ENCODE results near the gene GRM3.
"Not testable (repeated sequence)": the region's sequence is repeated elsewhere in the genome, so short reads cannot be mapped to it uniquely, and the experiment has no call there.

Gene GRM3

GRCh38 chr7:86643561-86644281 lies at the start of gene GRM3:
Gene GRM3, plus strand, starts transcription at chr7:86643909. Its CDS starts 121,237 bp downstream, at chr7:86765146.
- Histone ChIP-seq H3K4me1 (ENCODE audit: control insufficient read depth, insufficient read depth, low read length) (no peaks in the 10 kb centered on the region), H3K27ac (ENCODE audit: low read depth, low read length) (no peak within 1 kb of the TSS), H3K36me3 (ENCODE audit: control insufficient read depth, insufficient read depth, low read length) (no peaks in the 10 kb centered on the region), H3K27me3 (ENCODE audit: control insufficient read depth, insufficient read depth, low read length) (peaks cover 9% of the 10 kb centered on the region), H3K9ac (ENCODE audit: low read length) (no peak within 1 kb of the TSS), H3K4me3 (ENCODE audit: low read length) (peak within 1 kb of the TSS; percentile 47)

DNA sequence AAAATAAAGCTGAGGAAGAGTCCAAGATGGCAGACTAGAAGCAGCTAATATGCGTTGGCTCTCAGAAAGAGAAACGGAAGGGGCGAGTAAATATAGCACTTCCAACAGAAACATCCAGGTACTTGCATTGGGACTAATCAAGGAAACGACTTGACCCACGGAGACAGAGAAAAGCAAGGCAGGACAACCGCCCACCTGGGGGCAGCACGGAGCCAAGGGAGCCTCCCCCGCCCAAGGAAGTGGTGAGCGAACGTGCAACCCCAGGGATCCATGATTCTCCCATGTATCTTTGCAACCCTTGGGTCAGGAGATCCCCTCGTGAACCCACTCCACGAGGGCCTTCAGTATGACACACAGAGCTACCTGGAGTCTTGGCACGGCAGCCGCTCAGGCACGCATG lies 45.4 kb upstream of the GRM3 start:
- Histone ChIP-seq H3K4me1 (ENCODE audit: control insufficient read depth, insufficient read depth, low read length) (no peaks in the 10 kb centered on the region), H3K36me3 (ENCODE audit: control insufficient read depth, insufficient read depth, low read length) (no peaks in the 10 kb centered on the region), H3K27me3 (ENCODE audit: control insufficient read depth, insufficient read depth, low read length) (no peaks in the 10 kb centered on the region), H3K9ac (ENCODE audit: low read length) (no peak overlapping the region), H3K27ac (ENCODE audit: low read depth, low read length) (no peak overlapping the region), H3K4me3 (ENCODE audit: low read length) (no peak overlapping the region)

- Histone ChIP-seq H3K27ac (ENCODE audit: low read depth, low read length) (no peak overlapping the region), H3K36me3 (ENCODE audit: control insufficient read depth, insufficient read depth, low read length) (no peaks in the 10 kb centered on the region), H3K27me3 (ENCODE audit: control insufficient read depth, insufficient read depth, low read length) (no peaks in the 10 kb centered on the region), H3K9ac (ENCODE audit: low read length) (no peak overlapping the region), H3K4me3 (ENCODE audit: low read length) (no peak overlapping the region), H3K4me1 (ENCODE audit: control insufficient read depth, insufficient read depth, low read length) (no peaks in the 10 kb centered on the region)
Observed at GRCh38 chr7:86598721-86599120, 45.0 kb upstream of the GRM3 start.

- H3K27me3 ChIP-seq (ENCODE audit: control insufficient read depth, insufficient read depth, low read length) = no peaks in the 10 kb centered on the region
- H3K36me3 ChIP-seq (ENCODE audit: control insufficient read depth, insufficient read depth, low read length) = no peaks in the 10 kb centered on the region
- no peak overlapping the region for H3K4me3 ChIP-seq (ENCODE audit: low read length)
- no peak overlapping the region for H3K9ac ChIP-seq (ENCODE audit: low read length)
- no peak overlapping the region for H3K27ac ChIP-seq (ENCODE audit: low read depth, low read length)
- H3K4me1 ChIP-seq (ENCODE audit: control insufficient read depth, insufficient read depth, low read length) = no peaks in the 10 kb centered on the region
Observed at GRCh38 chr7:86600506-86601290, 43.0 kb upstream of the GRM3 start.

- not testable (repeated sequence) for H3K36me3 ChIP-seq (ENCODE audit: control insufficient read depth, insufficient read depth, low read length); H3K4me1 ChIP-seq (ENCODE audit: control insufficient read depth, insufficient read depth, low read length); H3K27me3 ChIP-seq (ENCODE audit: control insufficient read depth, insufficient read depth, low read length); H3K4me3 ChIP-seq (ENCODE audit: low read length); H3K9ac ChIP-seq (ENCODE audit: low read length); H3K27ac ChIP-seq (ENCODE audit: low read depth, low read length)
Observed at GRCh38 chr7:86615711-86616110, 28.0 kb upstream of the GRM3 start.

DNA sequence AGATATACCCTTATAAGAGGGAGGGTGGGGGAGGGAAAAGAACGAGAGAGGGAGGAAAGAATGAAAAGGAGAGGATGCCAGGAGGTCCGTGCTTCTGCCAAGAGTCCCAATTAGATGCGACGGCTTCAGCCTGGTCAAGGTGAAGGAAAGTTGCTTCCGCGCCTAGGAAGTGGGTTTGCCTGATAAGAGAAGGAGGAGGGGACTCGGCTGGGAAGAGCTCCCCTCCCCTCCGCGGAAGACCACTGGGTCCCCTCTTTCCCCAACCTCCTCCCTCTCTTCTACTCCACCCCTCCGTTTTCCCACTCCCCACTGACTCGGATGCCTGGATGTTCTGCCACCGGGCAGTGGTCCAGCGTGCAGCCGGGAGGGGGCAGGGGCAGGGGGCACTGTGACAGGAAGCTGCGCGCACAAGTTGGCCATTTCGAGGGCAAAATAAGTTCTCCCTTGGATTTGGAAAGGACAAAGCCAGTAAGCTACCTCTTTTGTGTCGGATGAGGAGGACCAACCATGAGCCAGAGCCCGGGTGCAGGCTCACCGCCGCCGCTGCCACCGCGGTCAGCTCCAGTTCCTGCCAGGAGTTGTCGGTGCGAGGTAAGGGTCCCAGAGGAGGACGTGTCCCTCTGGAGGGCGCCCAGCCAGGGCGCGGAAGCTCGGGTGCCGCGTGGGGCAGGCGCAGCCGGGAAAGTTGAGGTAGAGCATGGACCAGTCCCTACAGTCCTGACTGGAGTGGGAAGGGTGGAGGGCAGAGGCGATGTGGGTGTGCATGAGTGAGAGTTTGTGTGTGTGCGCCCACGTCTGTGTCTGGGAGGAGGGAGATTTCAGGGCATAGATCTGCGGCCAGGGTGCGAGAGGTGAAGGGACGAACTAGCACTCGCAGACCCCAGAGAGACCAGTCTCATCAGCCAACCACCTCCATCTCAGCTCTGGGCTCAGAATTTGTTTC lies 844 bp downstream of the GRM3 start:
- H3K9ac ChIP-seq (ENCODE audit: low read length) = no peak overlapping the region
- no peak overlapping the region for H3K27ac ChIP-seq (ENCODE audit: low read depth, low read length)
- no peaks in the 10 kb centered on the region for H3K4me1 ChIP-seq (ENCODE audit: control insufficient read depth, insufficient read depth, low read length)
- peak overlapping the region; percentile 47 for H3K4me3 ChIP-seq (ENCODE audit: low read length)
- H3K27me3 ChIP-seq (ENCODE audit: control insufficient read depth, insufficient read depth, low read length) = peaks cover 9% of the 10 kb centered on the region
- no peaks in the 10 kb centered on the region for H3K36me3 ChIP-seq (ENCODE audit: control insufficient read depth, insufficient read depth, low read length)

DNA sequence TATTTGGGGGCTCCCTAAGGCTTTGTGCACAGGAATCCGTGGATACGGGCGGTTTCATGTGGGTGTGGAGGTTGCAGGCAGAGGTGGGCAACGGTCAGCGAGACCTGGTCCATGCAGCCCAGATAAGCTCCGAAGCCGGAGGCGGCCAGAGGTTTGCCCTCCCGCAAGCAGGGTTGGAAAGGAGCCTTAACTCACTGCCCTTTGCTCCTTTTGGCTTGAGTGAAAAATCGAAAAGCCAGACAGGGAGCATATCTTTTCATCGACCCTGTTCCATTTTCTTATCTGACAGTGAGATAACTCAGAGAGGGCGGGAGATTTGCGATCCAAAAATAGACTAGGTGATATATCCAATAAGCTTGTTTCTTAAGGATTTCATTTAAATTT lies 1.5 kb downstream of the GRM3 start:
- Histone ChIP-seq H3K4me3 (ENCODE audit: low read length) (no peak overlapping the region), H3K9ac (ENCODE audit: low read length) (no peak overlapping the region), H3K27ac (ENCODE audit: low read depth, low read length) (no peak overlapping the region), H3K36me3 (ENCODE audit: control insufficient read depth, insufficient read depth, low read length) (no peaks in the 10 kb centered on the region), H3K27me3 (ENCODE audit: control insufficient read depth, insufficient read depth, low read length) (peaks cover 9% of the 10 kb centered on the region), H3K4me1 (ENCODE audit: control insufficient read depth, insufficient read depth, low read length) (no peaks in the 10 kb centered on the region)

DNA sequence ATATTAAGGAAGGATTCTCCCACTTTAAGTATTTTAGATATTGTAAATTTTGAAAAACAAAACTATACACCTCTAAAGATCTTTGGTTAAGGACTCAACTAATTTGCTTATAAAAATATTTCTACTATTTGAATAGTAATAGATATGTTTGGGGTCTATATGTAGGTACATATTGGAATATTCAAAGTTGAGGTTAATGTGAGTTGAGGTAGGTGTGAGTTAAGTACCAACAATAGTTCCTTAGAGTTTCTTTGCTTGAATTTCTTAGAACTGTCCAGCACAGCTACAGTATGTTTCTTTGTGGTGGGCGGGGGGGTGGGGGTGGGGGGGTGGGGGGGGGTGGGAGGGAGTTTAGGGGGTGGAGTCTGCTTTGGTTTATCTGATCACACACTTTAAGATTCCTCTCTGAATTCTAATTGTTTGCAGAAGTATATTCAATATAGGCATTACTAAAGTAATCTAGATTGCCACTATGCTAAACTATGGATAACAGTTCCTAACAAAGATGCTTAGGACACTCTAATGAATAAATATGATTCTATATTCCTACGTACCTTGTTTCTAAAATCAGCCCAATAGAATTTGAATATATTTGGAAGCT lies 2.1 kb downstream of the GRM3 start:
- H3K27ac ChIP-seq (ENCODE audit: low read depth, low read length) = no peak overlapping the region
- no peak overlapping the region for H3K9ac ChIP-seq (ENCODE audit: low read length)
- H3K27me3 ChIP-seq (ENCODE audit: control insufficient read depth, insufficient read depth, low read length) = peaks cover 9% of the 10 kb centered on the region
- no peaks in the 10 kb centered on the region for H3K36me3 ChIP-seq (ENCODE audit: control insufficient read depth, insufficient read depth, low read length)
- no peak overlapping the region for H3K4me3 ChIP-seq (ENCODE audit: low read length)
- H3K4me1 ChIP-seq (ENCODE audit: control insufficient read depth, insufficient read depth, low read length) = no peaks in the 10 kb centered on the region

DNA sequence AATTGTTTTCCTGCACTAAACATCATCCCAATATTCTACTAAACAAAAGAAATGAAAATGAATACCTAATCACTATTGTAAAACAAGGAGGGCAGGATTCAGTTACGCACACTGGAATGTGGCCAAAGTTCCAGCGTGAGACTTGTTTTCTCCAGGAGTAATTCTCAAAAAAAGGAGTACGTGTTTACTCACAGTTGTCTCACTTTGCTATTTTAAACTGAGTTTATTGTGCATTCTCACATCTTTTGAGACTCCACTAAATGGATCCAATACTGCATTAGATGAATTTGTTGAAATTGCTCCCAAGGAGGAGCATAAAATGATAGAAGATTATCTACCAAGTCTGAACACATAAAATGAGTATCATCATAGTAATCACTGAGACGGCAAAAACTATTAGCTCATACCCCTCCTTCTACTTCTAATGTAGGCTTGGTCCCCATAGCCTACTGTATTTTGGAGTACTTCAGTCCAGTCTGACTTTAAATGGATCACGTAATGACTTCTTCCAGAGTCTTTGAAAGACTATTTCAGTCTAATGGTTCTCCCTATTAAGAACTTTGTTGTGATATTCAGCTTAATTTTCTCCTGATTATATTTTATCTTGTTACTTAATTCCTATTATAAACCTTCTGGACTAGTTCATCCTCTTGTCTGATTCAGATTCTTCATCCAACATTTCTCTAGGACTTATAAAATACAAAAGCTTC lies 3.8 kb downstream of the GRM3 start:
- Histone ChIP-seq H3K9ac (ENCODE audit: low read length) (no peak overlapping the region), H3K27me3 (ENCODE audit: control insufficient read depth, insufficient read depth, low read length) (peaks cover 9% of the 10 kb centered on the region), H3K4me3 (ENCODE audit: low read length) (no peak overlapping the region), H3K27ac (ENCODE audit: low read depth, low read length) (no peak overlapping the region), H3K36me3 (ENCODE audit: control insufficient read depth, insufficient read depth, low read length) (no peaks in the 10 kb centered on the region), H3K4me1 (ENCODE audit: control insufficient read depth, insufficient read depth, low read length) (no peaks in the 10 kb centered on the region)

GRCh38 chr7:86648169-86648568 lies 4.5 kb downstream of the GRM3 start:
- Histone ChIP-seq H3K27me3 (ENCODE audit: control insufficient read depth, insufficient read depth, low read length) (peaks cover 9% of the 10 kb centered on the region), H3K4me1 (ENCODE audit: control insufficient read depth, insufficient read depth, low read length) (no peaks in the 10 kb centered on the region), H3K4me3 (ENCODE audit: low read length) (no peak overlapping the region), H3K36me3 (ENCODE audit: control insufficient read depth, insufficient read depth, low read length) (no peaks in the 10 kb centered on the region), H3K9ac (ENCODE audit: low read length) (no peak overlapping the region), H3K27ac (ENCODE audit: low read depth, low read length) (no peak overlapping the region)

DNA sequence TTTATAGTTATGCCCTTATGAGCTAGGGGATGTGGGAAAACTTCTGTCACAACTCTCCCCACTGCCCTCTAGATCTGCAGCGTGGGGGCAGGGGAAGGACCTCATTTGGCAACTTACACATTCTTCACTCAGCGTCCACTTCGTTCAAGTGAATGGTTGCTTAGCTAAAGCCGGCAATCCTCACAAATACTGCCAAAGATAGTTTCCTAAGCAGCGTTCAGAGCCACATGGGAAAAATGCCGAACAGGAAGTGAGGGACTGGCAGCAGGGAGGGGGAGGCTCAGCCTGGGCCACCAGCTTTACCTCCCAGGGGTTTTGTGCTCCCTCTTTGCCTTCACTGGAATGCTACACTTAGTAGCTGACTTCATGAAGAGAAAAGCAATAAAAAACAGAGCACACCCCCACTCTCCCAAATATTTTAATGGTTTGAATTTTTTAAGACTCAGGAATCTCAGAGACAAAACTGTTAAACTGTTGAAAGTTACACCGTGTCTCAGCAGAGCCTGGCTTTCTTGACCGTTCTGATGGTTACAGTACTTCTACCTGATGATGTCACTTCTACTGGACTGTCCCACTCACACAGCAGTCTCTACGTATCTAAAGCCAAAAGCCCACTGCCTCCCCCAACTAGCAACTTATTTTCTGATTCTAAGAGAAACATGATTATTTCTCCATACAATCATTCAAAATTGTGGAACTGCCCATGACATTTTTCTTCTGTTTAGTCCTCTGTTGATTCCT lies 10.4 kb downstream of the GRM3 start:
- Histone ChIP-seq H3K36me3 (ENCODE audit: control insufficient read depth, insufficient read depth, low read length) (no peaks in the 10 kb centered on the region), H3K9ac (ENCODE audit: low read length) (no peak overlapping the region), H3K27ac (ENCODE audit: low read depth, low read length) (no peak overlapping the region), H3K27me3 (ENCODE audit: control insufficient read depth, insufficient read depth, low read length) (no peaks in the 10 kb centered on the region), H3K4me1 (ENCODE audit: control insufficient read depth, insufficient read depth, low read length) (no peaks in the 10 kb centered on the region), H3K4me3 (ENCODE audit: low read length) (peak overlapping the region; percentile 36)

All from rectal smooth muscle tissue (tissue), 1 donor.